CD4-positive, alpha-beta T cell treated with Interleukin-17A for 4 hours (primary cell): ENCODE results near the gene GNA12.
"Not testable (repeated sequence)": the region's sequence is repeated elsewhere in the genome, so short reads cannot be mapped to it uniquely, and the experiment has no call there.

Experiments
- DNase-seq: peaks from one replicate; pipeline ENCODE4 v3.0.0-alpha.2; 2020; ENCODE audit warnings: mixed read lengths

GNA12 gene

GRCh38 chr7:2775376-2775775 lies 68.7 kb downstream of the GNA12 start:
- DNase-seq, result no peak

GRCh38 chr7:2774935-2775334 lies 69.2 kb downstream of the GNA12 start:
- DNase-seq, result no peak

- no peak for DNase-seq
These were observed 69.8 kb downstream of the GNA12 start for GRCh38 chr7:2774280-2774679.

- no peak for DNase-seq
These were observed 70.5 kb downstream of the GNA12 start for GRCh38 chr7:2773608-2774007.

GRCh38 chr7:2771274-2771731 lies 72.8 kb downstream of the GNA12 start:
- DNase-seq, result no peak

- DNase-seq, result no peak
These were observed 79.5 kb downstream of the GNA12 start for GRCh38 chr7:2764621-2765020.

GRCh38 chr7:2763597-2763996 lies 80.5 kb downstream of the GNA12 start:
- no peak for DNase-seq

GRCh38 chr7:2761801-2762497 lies 82.2 kb downstream of the GNA12 start:
- no peak for DNase-seq

GRCh38 chr7:2761131-2761624 lies 82.9 kb downstream of the GNA12 start:
- no peak for DNase-seq

- DNase-seq, result no peak
These were observed 83.8 kb downstream of the GNA12 start for GRCh38 chr7:2760098-2760889.

GRCh38 chr7:2759736-2760097 lies 84.4 kb downstream of the GNA12 start:
- no peak for DNase-seq

- no peak for DNase-seq
These were observed 85.2 kb downstream of the GNA12 start for GRCh38 chr7:2758673-2759616.

GRCh38 chr7:2757904-2758672 lies 86.0 kb downstream of the GNA12 start:
- peak; percentile 57 for DNase-seq

GRCh38 chr7:2757361-2757903 lies 86.7 kb downstream of the GNA12 start:
- DNase-seq, result no peak

GRCh38 chr7:2755531-2755930 lies 88.6 kb downstream of the GNA12 start:
- DNase-seq, result no peak

- no peak for DNase-seq
These were observed 89.2 kb downstream of the GNA12 start for GRCh38 chr7:2754912-2755311.

- DNase-seq, result no peak
These were observed 90.0 kb downstream of the GNA12 start for GRCh38 chr7:2754086-2754485.

GRCh38 chr7:2753148-2753547 lies 91.0 kb downstream of the GNA12 start:
- DNase-seq, result no peak

GRCh38 chr7:2751086-2751485 lies 93.0 kb downstream of the GNA12 start:
- no peak for DNase-seq

GRCh38 chr7:2750004-2750407 lies 94.1 kb downstream of the GNA12 start:
- no peak for DNase-seq

GRCh38 chr7:2748684-2749083 lies 95.4 kb downstream of the GNA12 start:
- DNase-seq, result not testable (repeated sequence)
